AG09309 (cell line): Measurements from ENCODE around the gene JADE3.

Experiments used
- DNase-seq: peaks from one replicate; pipeline ENCODE4 v3.0.0-alpha.2; 2010; ENCODE audit warnings: low read depth
- H3K4me3 ChIP-seq: 2 replicates; pipeline ENCODE4 v1.5.1; 2011; ENCODE audit warnings: mild to moderate bottlenecking, low read depth, low read length, moderate library complexity; ENCODE audit not compliant: control insufficient read depth
- TF ChIP-seq, protein P1 (sequence below): IDR thresholded peaks from 2 replicates; pipeline ENCODE4 v1.5.1; 2011; ENCODE audit warnings: mild to moderate bottlenecking, low read depth, low read length, inconsistent platforms; ENCODE audit not compliant: insufficient read depth, control insufficient read depth; ENCODE audit errors: missing control alignments

The JADE3 gene

GRCh38 chrX:47078129-47079043 lies 166.2 kb downstream of the JADE3 start, which contains the start of gene RGN:
TSS of gene RGN (plus strand) at chrX:47078443. CDS start at chrX:47081145, 2,702 bp downstream.
- DNase-seq: no peak
- peak within 1 kb of the TSS; percentile 26 for H3K4me3 ChIP-seq
- TF ChIP-seq, protein P1, sequence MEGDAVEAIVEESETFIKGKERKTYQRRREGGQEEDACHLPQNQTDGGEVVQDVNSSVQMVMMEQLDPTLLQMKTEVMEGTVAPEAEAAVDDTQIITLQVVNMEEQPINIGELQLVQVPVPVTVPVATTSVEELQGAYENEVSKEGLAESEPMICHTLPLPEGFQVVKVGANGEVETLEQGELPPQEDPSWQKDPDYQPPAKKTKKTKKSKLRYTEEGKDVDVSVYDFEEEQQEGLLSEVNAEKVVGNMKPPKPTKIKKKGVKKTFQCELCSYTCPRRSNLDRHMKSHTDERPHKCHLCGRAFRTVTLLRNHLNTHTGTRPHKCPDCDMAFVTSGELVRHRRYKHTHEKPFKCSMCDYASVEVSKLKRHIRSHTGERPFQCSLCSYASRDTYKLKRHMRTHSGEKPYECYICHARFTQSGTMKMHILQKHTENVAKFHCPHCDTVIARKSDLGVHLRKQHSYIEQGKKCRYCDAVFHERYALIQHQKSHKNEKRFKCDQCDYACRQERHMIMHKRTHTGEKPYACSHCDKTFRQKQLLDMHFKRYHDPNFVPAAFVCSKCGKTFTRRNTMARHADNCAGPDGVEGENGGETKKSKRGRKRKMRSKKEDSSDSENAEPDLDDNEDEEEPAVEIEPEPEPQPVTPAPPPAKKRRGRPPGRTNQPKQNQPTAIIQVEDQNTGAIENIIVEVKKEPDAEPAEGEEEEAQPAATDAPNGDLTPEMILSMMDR: no peak

- DNase-seq: no peak
- TF ChIP-seq, protein P1: no peak
- no peak overlapping the region for H3K4me3 ChIP-seq
These were observed 168.1 kb downstream of the JADE3 start for GRCh38 chrX:47080215-47080914.

DNA sequence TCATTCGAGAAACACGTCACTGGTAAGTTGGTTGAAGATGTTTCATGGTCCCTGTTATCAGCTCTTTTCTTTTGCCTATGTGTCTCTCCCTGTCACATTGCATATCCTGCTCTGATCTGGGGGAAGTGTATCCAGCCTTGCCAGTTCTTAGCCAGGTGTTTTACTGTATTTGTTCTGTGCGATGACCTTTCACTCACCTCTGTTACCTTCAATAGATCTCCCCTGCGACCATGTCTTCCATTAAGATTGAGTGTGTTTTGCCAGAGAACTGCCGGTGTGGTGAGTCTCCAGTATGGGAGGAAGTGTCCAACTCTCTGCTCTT lies 168.7 kb downstream of the JADE3 start:
- no peak for DNase-seq
- TF ChIP-seq, protein P1: no peak
- H3K4me3 ChIP-seq: no peak overlapping the region

GRCh38 chrX:47091149-47091775 lies 179.0 kb downstream of the JADE3 start:
- H3K4me3 ChIP-seq: no peak overlapping the region
- DNase-seq: no peak
- TF ChIP-seq, protein P1: no peak

GRCh38 chrX:47093248-47093647 lies 181.0 kb downstream of the JADE3 start:
- no peak overlapping the region for H3K4me3 ChIP-seq
- peak; percentile 7 for DNase-seq
- TF ChIP-seq, protein P1: peak; percentile 53

- H3K4me3 ChIP-seq: no peak overlapping the region
- TF ChIP-seq, protein P1: no peak
- DNase-seq: no peak
These were observed 181.6 kb downstream of the JADE3 start for GRCh38 chrX:47093860-47094259.
